Heart right ventricle (tissue), 16 donors: ENCODE results near the gene RGL1. TPM values are rescaled to one million over a fixed set of nuclear protein-coding genes. Genes with fewer than 3 reads are reported as not detected.
A peak's percentile ranks its signal among the peaks of the same experiment; 100 is the strongest.

Experiments
- ATAC-seq, 8 donors: fragments of 200-7000 bp; cut with Tn5 transposase; one replicate each; pipeline ENCODE4 v1.9.1; 2020; ENCODE audit warnings: mild to moderate bottlenecking in 8 of 8, moderate library complexity in 8 of 8, moderate number of reproducible peaks in 1 of 8
- DNase-seq, 2 donors: peaks; one replicate each; pipeline ENCODE4 v3.0.0-alpha.2; 2020
- H3K27ac ChIP-seq, 10 donors: fragments of 200-600 bp; sonication (generic) in 2 of 10; one replicate each; pipeline versions ENCODE4 v1.5.0 to v1.8.0; 2020 to 2022; ENCODE audit warnings: mild to moderate bottlenecking in 3 of 10
- H3K27me3 ChIP-seq, 7 donors: fragments of 200-600 bp; one replicate each; pipeline ENCODE4 v1.8.0; 2021 to 2022; ENCODE audit warnings: mild to moderate bottlenecking in 2 of 7
- H3K36me3 ChIP-seq, 9 donors: fragments of 200-600 bp; sonication (generic) in 1 of 9; one replicate each; pipeline versions ENCODE4 v1.5.0 to v1.8.0; 2020 to 2022; ENCODE audit warnings: mild to moderate bottlenecking in 2 of 9
- H3K4me1 ChIP-seq, 9 donors: fragments of 200-600 bp; sonication (generic) in 1 of 9; one replicate each; pipeline versions ENCODE4 v1.5.0 to v1.8.0; 2020 to 2022; ENCODE audit warnings: mild to moderate bottlenecking in 4 of 9
- H3K4me3 ChIP-seq, 10 donors: fragments of 200-600 bp; sonication (generic) in 2 of 10; one replicate each; pipeline versions ENCODE4 v1.5.0 to v1.8.0; 2020 to 2022; ENCODE audit warnings: mild to moderate bottlenecking in 7 of 10, moderate library complexity in 2 of 10
- H3K9me3 ChIP-seq, 11 donors: fragments of 200-600 bp in 10 of 11; sonication (generic) in 2 of 11; one replicate each; pipeline versions ENCODE4 v1.5.0 to v1.8.0; 2013 to 2022; ENCODE audit warnings: mild to moderate bottlenecking in 2 of 11, control low read depth in 1 of 11, moderate library complexity in 1 of 11
- WGBS, 2 donors: extraction: QIAGEN DNeasy Blood & Tissue Kit; methylation state at CpG; one replicate each; pipeline ENCODE4 v1.1.7; 2013; ENCODE audit warnings: inconsistent platforms in 1 of 2; 5-methylcytosine and 5-hydroxymethylcytosine counted together
- intact Hi-C, 10 donors: fragments of 100-400 bp; cut with DNase I; formaldehyde crosslinking; loops; one replicate each; pipeline versions ENCODE4 v1.11.1 to v1.14.2; 2022
- polyA plus RNA-seq, 2 donors: library from polyadenylated mRNA; stranded (reverse); fragments of 200-250 nt; gene quantifications; one replicate each; pipeline ENCODE4 v1.2.3, GENCODE V29; 2013
- total RNA-seq, 10 donors: library from RNA; stranded (reverse); fragmentation: NEBNext Ultra II Directional in 3 of 10; extraction: Animal tissue kit (Norgen Biotek cat#: 25700) in 3 of 10; gene quantifications; one replicate each; pipeline versions ENCODE4 v1.2.1 to v1.2.4, GENCODE V29; 2021 to 2023
- TF ChIP-seq, protein P1 (sequence below), 9 donors: fragments of 200-600 bp; sonication (generic) in 2 of 9; IDR thresholded peaks; one replicate each; pipeline versions ENCODE4 v1.5.0 to v1.8.0; 2021 to 2022; ENCODE audit warnings: antibody characterized with exemption in 9 of 9, mild to moderate bottlenecking in 5 of 9, moderate library complexity in 1 of 9
- donor health status: Arrhythmogenic right ventricular cardiomyopathy.
- donor health status: ischemic (EF 13 %, LVEDD 7.1; RV severe dilation, severe dysfunction).
- donor health status: healthy with polysubstance abuse.
- donor health status: DM: no; HTN: yes; CAD: no.
- donor health status: DM: no; HTN: no; CAD: no.
- donor health status: ischemic (EF 25% LVEDD 6.9; RV normal size, moderate dysfunction).
- donor health status: ischemic (EF 25% LVEDD 5.7; RV mildly dilated, moderate dysfunction).
- donor health status: healthy.
- donor health status: DM: yes; HTN: yes; CAD: no.
- donor health status: Ischemic cardiomyopathy.
- donor health status: ischemic (EF 35%, LVEDD 5.7; RV mildly dilated, moderate dysfunction).
- donor health status: nonischemic (EF 11% LVEDD 7.7; RV severe dilation, severe dysfunction).
- donor health status: DM: yes; HTN: yes; CAD: no.
- donor health status: PGD.
- donor health status: ischemic (EF 29% LVEDD 5.4; RV normal size, mild dysfunction).
- donor health status: nonischemic (EF 23%, LVEDD 6.1; RV moderate dilation, normal function).

The RGL1 gene
- total and polyA plus RNA-seq, 12 donors, result 3.8 to 33.4 (median 18.4) TPM

DNA sequence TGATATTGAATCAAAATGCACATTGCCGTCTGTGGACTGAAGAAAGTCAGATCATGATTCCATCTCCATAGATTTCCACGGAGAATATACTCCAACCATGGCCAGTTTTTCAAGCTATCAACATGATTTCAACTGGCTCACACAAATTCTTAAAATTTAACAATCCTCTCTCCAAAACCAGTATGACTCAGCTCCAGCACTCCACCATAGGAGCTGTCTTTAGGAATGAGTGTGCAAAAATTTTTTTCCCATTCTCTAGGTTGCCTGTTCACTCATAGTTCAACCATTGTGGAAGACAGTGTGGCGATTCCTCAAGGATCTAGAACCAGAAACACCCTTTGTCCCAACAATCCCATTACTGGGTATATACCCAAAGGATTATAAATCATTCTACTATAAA, 40.8 kb downstream of the RGL1 start:
- Histone ChIP-seq H3K27me3 (no peaks in the 10 kb centered on the region), H3K4me3 (no peak overlapping the region), H3K36me3 (peaks cover 0 to 29% (median 0%) of the 10 kb centered on the region in 9 donors), H3K27ac (peak overlapping the region in 2 of 10 donors; percentile 3 to 28), H3K9me3 (no peaks in the 10 kb centered on the region), H3K4me1 (peaks cover 3 to 69% (median 42%) of the 10 kb centered on the region in 9 donors)
- ATAC-seq (no peak), DNase-seq (no peak)
- 84 to 85% methylated on average over 3 of the region's 3 CpGs for WGBS, 2 donors
- TF ChIP-seq, protein P1, sequence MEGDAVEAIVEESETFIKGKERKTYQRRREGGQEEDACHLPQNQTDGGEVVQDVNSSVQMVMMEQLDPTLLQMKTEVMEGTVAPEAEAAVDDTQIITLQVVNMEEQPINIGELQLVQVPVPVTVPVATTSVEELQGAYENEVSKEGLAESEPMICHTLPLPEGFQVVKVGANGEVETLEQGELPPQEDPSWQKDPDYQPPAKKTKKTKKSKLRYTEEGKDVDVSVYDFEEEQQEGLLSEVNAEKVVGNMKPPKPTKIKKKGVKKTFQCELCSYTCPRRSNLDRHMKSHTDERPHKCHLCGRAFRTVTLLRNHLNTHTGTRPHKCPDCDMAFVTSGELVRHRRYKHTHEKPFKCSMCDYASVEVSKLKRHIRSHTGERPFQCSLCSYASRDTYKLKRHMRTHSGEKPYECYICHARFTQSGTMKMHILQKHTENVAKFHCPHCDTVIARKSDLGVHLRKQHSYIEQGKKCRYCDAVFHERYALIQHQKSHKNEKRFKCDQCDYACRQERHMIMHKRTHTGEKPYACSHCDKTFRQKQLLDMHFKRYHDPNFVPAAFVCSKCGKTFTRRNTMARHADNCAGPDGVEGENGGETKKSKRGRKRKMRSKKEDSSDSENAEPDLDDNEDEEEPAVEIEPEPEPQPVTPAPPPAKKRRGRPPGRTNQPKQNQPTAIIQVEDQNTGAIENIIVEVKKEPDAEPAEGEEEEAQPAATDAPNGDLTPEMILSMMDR (IDR thresholded peaks at IDR 0.05), result no peak
- intact Hi-C loops, result no loop called here

DNA sequence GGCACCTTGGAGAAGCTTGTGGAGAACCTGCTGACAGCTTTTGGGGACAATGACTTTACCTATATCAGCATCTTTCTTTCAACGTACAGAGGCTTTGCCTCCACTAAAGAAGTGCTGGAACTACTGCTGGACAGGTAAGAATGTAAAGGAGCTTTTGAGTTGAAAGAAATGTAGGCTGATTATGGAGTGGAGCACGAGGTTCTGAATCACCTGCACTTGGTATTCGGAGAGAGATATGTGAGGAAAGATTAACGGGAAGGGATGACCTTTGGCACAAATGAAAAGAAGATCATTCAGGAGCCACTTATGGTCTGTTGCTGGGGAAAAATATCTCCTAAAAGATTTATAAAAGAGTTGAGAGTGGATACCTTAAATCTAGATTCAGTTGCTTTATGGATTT, 42.7 kb downstream of the RGL1 start:
- no peak for DNase-seq
- Histone ChIP-seq H3K4me3 (no peak overlapping the region), H3K27me3 (no peaks in the 10 kb centered on the region), H3K4me1 (peaks cover 3 to 61% (median 39%) of the 10 kb centered on the region in 9 donors), H3K36me3 (peaks cover 0 to 29% (median 0%) of the 10 kb centered on the region in 9 donors), H3K27ac (peak overlapping the region in 1 of 10 donors; percentile 10), H3K9me3 (no peaks in the 10 kb centered on the region)
- TF ChIP-seq, protein P1 (IDR thresholded peaks at IDR 0.05), result no peak
- 41 to 57% methylated on average over 4 of the region's 4 CpGs for WGBS, 2 donors
- no peak for ATAC-seq
- intact Hi-C loops, result no loop called here

DNA sequence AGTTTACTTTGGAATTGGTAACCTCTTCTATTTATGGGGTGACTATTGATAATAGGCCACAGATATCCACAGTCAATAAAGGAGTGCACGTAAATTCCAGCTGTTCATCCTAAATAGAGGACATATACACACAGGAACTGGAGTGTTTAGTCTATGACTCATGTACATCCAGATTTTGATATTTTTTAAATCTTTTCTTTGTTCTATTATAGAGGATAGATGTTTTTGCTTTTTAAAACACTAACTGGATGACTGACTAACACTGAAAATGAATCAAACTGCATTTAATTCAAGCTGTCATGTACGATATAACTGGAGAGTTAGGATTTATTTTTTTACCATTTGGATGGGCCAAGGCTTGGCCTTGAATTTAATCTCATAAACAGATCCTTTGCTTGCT, 45.9 kb downstream of the RGL1 start:
- no peaks in the 10 kb centered on the region for H3K9me3 ChIP-seq
- 85 to 87% methylated on average over 2 of the region's 2 CpGs for WGBS, 2 donors
- no peak for ATAC-seq
- no peak overlapping the region for H3K4me3 ChIP-seq
- no peak for DNase-seq
- TF ChIP-seq, protein P1 (IDR thresholded peaks at IDR 0.05), result no peak
- no peaks in the 10 kb centered on the region for H3K27me3 ChIP-seq
- H3K4me1 ChIP-seq, result peaks cover 0 to 41% (median 26%) of the 10 kb centered on the region in 9 donors
- no peak overlapping the region for H3K27ac ChIP-seq
- peaks cover 0 to 38% (median 0%) of the 10 kb centered on the region in 9 donors for H3K36me3 ChIP-seq
- intact Hi-C loops, result loop anchor here in 1 of 10 donors (5.0 kb wide), 1 partner anchor 34 kb away; no protein-coding TSS in a partner anchor

DNA sequence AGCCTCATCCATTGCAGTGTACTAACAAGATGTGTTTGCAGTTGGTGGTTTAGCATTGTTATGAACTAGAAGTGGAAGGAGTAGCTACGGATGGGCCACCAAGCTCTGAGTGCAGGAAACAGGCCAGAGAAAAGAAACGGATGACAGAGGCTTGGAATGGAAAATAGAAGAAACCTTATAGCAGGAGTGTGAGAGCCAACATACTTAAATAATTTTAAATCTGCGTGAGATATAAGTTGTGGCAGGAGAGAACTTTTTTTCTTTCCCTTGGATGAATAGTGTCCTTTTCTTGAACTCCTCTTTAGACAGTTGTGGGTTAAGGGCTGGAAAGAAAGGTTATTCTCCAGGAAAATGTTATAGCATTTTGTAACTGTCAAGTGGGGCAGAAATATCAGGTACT, 54.2 kb downstream of the RGL1 start:
- H3K36me3 ChIP-seq, result peaks cover 0 to 22% (median 0%) of the 10 kb centered on the region in 9 donors
- DNase-seq, result no peak
- 89 to 90% methylated on average over 3 of the region's 3 CpGs for WGBS, 2 donors
- H3K27ac ChIP-seq, result no peak overlapping the region
- no peaks in the 10 kb centered on the region for H3K27me3 ChIP-seq
- no peak for ATAC-seq
- peaks cover 0 to 45% (median 8%) of the 10 kb centered on the region in 9 donors for H3K4me1 ChIP-seq
- no peaks in the 10 kb centered on the region for H3K9me3 ChIP-seq
- TF ChIP-seq, protein P1 (IDR thresholded peaks at IDR 0.05), result no peak
- H3K4me3 ChIP-seq, result no peak overlapping the region
- intact Hi-C loops, result no loop called here
